HepG2 (cell line): Measurements from ENCODE around the gene DCDC1. TPM values are rescaled to one million over a fixed set of nuclear protein-coding genes. Genes with fewer than 3 reads are reported as not detected.

Experiments used
- ATAC-seq: fragments of 200-7000 bp; cut with Tn5 transposase; 3 replicates; pipeline ENCODE4 v1.9.1; 2020; ENCODE audit warnings: mild to moderate bottlenecking, moderate library complexity
- BruUV-seq: library from RNA; stranded (reverse); fragments of 400-500 nt; replicated peaks from 2 replicates; lab custom pipeline; 2021; lab: Mats Ljungman, UMichigan
- CTCF ChIA-PET: fragments of 300-600 bp; formaldehyde crosslinking; extraction: SDS; loops from one replicate; lab custom pipeline; 2021; ENCODE audit warnings: low total read pairs, inconsistent platforms, low intra/inter-chr PET ratio; lab: Yijun Ruan, JAX
- POLR2A ChIA-PET: fragments of 350-600 bp; sonication (Branson Sonifier 250); formaldehyde crosslinking; loops from one replicate; lab custom pipeline; 2020; ENCODE audit warnings: antibody characterized with exemption, inconsistent platforms; lab: Yijun Ruan, JAX
- DNase-seq: peaks from one replicate; pipeline ENCODE4 v3.0.0-alpha.2; 2015; ENCODE audit warnings: low spot score
- FAIRE-seq: peaks from 3 replicates; lab custom pipeline; 2011; peaks lifted over from hg19 to GRCh38; lab: Jason Lieb, UNC
- H2AFZ ChIP-seq: one replicate; pipeline ENCODE4 v1.6.1; 2011; ENCODE audit warnings: low read length, inconsistent platforms
- H3K27ac ChIP-seq: fragments of 300-600 bp; 3 replicates; pipeline ENCODE4 v1.8.0; 2011; ENCODE audit warnings: mixed run types, mild to moderate bottlenecking, mixed read lengths, low read length, inconsistent platforms; ENCODE audit not compliant: insufficient read depth; ENCODE audit errors: extremely low read length
- H3K27me3 ChIP-seq, 2 experiments: fragments of 200-600 bp in 1 of 2; 2 replicates in 1 of 2; 3 replicates in 1 of 2; pipeline versions ENCODE4 v1.6.0 to v1.8.0; 2011; ENCODE audit warnings: low read length in 2 of 2, mild to moderate bottlenecking in 2 of 2, moderate library complexity in 2 of 2, inconsistent platforms in 1 of 2; ENCODE audit not compliant: insufficient read depth in 2 of 2, control insufficient read depth in 1 of 2
- H3K36me3 ChIP-seq, 2 experiments: fragments of 200-600 bp in 1 of 2; replicated peaks in 1 of 2; 2 replicates in 1 of 2; 3 replicates in 1 of 2; pipeline versions ENCODE4 v1.5.1 to v1.8.0; 2011; ENCODE audit warnings: low read length in 2 of 2, inconsistent platforms in 1 of 2; ENCODE audit not compliant: insufficient read depth in 2 of 2, control insufficient read depth in 1 of 2
- H3K4me1 ChIP-seq: 2 replicates; pipeline ENCODE4 v1.5.1; 2012; ENCODE audit warnings: low read length, inconsistent platforms; ENCODE audit not compliant: insufficient read depth
- H3K4me2 ChIP-seq: 2 replicates; pipeline ENCODE4 v1.6.0; 2011; ENCODE audit warnings: low read depth, low read length, inconsistent platforms
- H3K4me3 ChIP-seq, 3 experiments: fragments of 200-600 bp in 1 of 3; sonication (generic), shearing (Covaris generic) in 1 of 3; replicated peaks in 1 of 3; 2 replicates each; pipeline ENCODE4 v1.5.1; 2011 to 2016; ENCODE audit warnings: low read length in 3 of 3, inconsistent platforms in 2 of 3, low read depth in 2 of 3, mild to moderate bottlenecking in 2 of 3, control low read depth in 1 of 3, mixed read lengths in 1 of 3; ENCODE audit not compliant: insufficient read depth in 1 of 3
- H3K79me2 ChIP-seq: one replicate; pipeline ENCODE4 v1.6.1; 2011; ENCODE audit warnings: low read length, inconsistent platforms; ENCODE audit not compliant: insufficient read depth
- H3K9ac ChIP-seq: 2 replicates; pipeline ENCODE4 v1.6.0; 2011; ENCODE audit warnings: mild to moderate bottlenecking, low read depth, low read length, inconsistent platforms; ENCODE audit not compliant: insufficient read depth
- H3K9me3 ChIP-seq: 2 replicates; pipeline ENCODE4 v1.5.1; 2012; ENCODE audit warnings: mild to moderate bottlenecking, low read length
- H4K20me1 ChIP-seq: 2 replicates; pipeline ENCODE4 v1.6.0; 2011; ENCODE audit warnings: inconsistent platforms, mild to moderate bottlenecking, low read length, moderate library complexity; ENCODE audit not compliant: insufficient read depth
- ATF7 ChIP-seq, 2 experiments: fragments of 450-650 bp in 1 of 2; sonication (generic) in 1 of 2; formaldehyde crosslinking in 1 of 2; IDR thresholded peaks; 2 replicates each; pipeline versions ENCODE4 v1.4.0 to v1.6.1; 2016 to 2020; ENCODE audit warnings: antibody characterized with exemption in 1 of 2, mild to moderate bottlenecking in 1 of 2, missing genetic modification reagents in 1 of 2
- ESRRA ChIP-seq: sonication (generic); formaldehyde crosslinking; IDR thresholded peaks from 2 replicates; pipeline ENCODE4 v1.5.1; 2020; ENCODE audit warnings: mild to moderate bottlenecking, low read depth, missing genetic modification reagents
- FOSL1 ChIP-seq: sonication (generic); formaldehyde crosslinking; IDR thresholded peaks from 2 replicates; pipeline ENCODE4 v1.9.0; 2021; ENCODE audit warnings: missing genetic modification reagents, borderline replicate concordance
- FOXJ3 ChIP-seq: sonication (generic); formaldehyde crosslinking; IDR thresholded peaks from 2 replicates; pipeline ENCODE4 v1.4.0; 2020; ENCODE audit warnings: missing genetic modification reagents, mild to moderate bottlenecking, borderline replicate concordance
- MIXL1 ChIP-seq: IDR thresholded peaks from 2 replicates; pipeline ENCODE4 v1.6.1; 2016
- MTA1 ChIP-seq: sonication (generic); formaldehyde crosslinking; IDR thresholded peaks from 2 replicates; pipeline ENCODE4 v1.4.0; 2020; ENCODE audit warnings: missing genetic modification reagents, mild to moderate bottlenecking, borderline replicate concordance
- MYNN ChIP-seq: sonication (generic); formaldehyde crosslinking; IDR thresholded peaks from 2 replicates; pipeline ENCODE4 v1.4.0; 2020; ENCODE audit warnings: mild to moderate bottlenecking, low read depth, missing genetic modification reagents
- PAX8 ChIP-seq: sonication (generic); formaldehyde crosslinking; IDR thresholded peaks from 2 replicates; pipeline ENCODE4 v1.8.0; 2022; ENCODE audit warnings: mild to moderate bottlenecking, missing genetic modification reagents, borderline replicate concordance
- SIN3B ChIP-seq: fragments of 150-350 bp; IDR thresholded peaks from 2 replicates; pipeline ENCODE4 v1.6.1; 2014; ENCODE audit warnings: low read length
- TMF1 ChIP-seq: sonication (generic); formaldehyde crosslinking; IDR thresholded peaks from 2 replicates; pipeline ENCODE4 v1.8.1; 2022; ENCODE audit warnings: low read depth, missing genetic modification reagents
- TRIM24 ChIP-seq: sonication (generic); formaldehyde crosslinking; IDR thresholded peaks from 2 replicates; pipeline ENCODE4 v1.8.0; 2022; ENCODE audit warnings: mild to moderate bottlenecking, missing genetic modification reagents
- ZNF207 ChIP-seq: fragments of 450-650 bp; IDR thresholded peaks from 2 replicates; pipeline ENCODE4 v1.6.1; 2016; ENCODE audit warnings: antibody characterized with exemption, borderline replicate concordance
- ZNF556 ChIP-seq: sonication (generic); formaldehyde crosslinking; IDR thresholded peaks from 2 replicates; pipeline ENCODE4 v1.4.0; 2020; ENCODE audit warnings: mild to moderate bottlenecking, missing genetic modification reagents, borderline replicate concordance
- ZNF614 ChIP-seq: IDR thresholded peaks from 2 replicates; pipeline ENCODE4 v1.6.1; 2018; ENCODE audit warnings: missing biosample characterization, missing genetic modification reagents, inconsistent platforms, borderline replicate concordance
- ZNF678 ChIP-seq: sonication (generic); formaldehyde crosslinking; IDR thresholded peaks from 2 replicates; pipeline ENCODE4 v1.4.0; 2020; ENCODE audit warnings: mild to moderate bottlenecking, missing genetic modification reagents
- ZNF781 ChIP-seq: sonication (generic); formaldehyde crosslinking; IDR thresholded peaks from 2 replicates; pipeline ENCODE4 v1.5.1; 2020; ENCODE audit warnings: borderline replicate concordance, mild to moderate bottlenecking, missing genetic modification reagents; ENCODE audit errors: not compliant biosample characterization
- ZNF839 ChIP-seq: sonication (generic); formaldehyde crosslinking; IDR thresholded peaks from 2 replicates; pipeline ENCODE4 v1.4.0; 2020; ENCODE audit warnings: missing genetic modification reagents, mild to moderate bottlenecking, borderline replicate concordance
- WGBS: methylation state at CpG from one replicate; pipeline ENCODE4 v1.1.6; 2017; ENCODE audit warnings: low lambda C conversion rate; 5-methylcytosine and 5-hydroxymethylcytosine counted together
- in situ Hi-C: cut with HindIII; loops from 2 replicates; pipeline ENCODE4 v1.10.0; 2017; ENCODE audit warnings: low pct_unique_long_range_greater_than_20kb; ENCODE audit not compliant: extremely low pct_ligation_motif_present
- intact Hi-C: fragments of 100-400 bp; cut with micrococcal nuclease; formaldehyde crosslinking; loops from one replicate; pipeline ENCODE4 v1.10.0; 2022; ENCODE audit not compliant: unreplicated experiment
- polyA plus RNA-seq, 8 experiments: library from polyadenylated mRNA; depleted of rRNA in 3 of 8; stranded (reverse) in 7 of 8; unstranded in 1 of 8; fragments of >200 nt; fragmentation: Illumina TruSeq in 4 of 8; extraction: Trizol in 4 of 8; gene quantifications; 2 replicates each; pipeline versions ENCODE4 v1.2.1 to v1.2.3, GENCODE V29; 2011 to 2016; ENCODE audit warnings: low read depth in 4 of 8, missing spikeins in 1 of 8, mixed read lengths in 1 of 8; ENCODE audit not compliant: insufficient read depth in 1 of 8
- total RNA-seq, 5 experiments: library from RNA; depleted of rRNA; stranded (reverse); fragments of >200 nt; fragmentation: Illumina TruSeq; extraction: Trizol; gene quantifications; 2 replicates each; pipeline ENCODE4 v1.2.3, GENCODE V29; 2016; ENCODE audit warnings: low read depth in 1 of 5
- TF ChIP-seq, protein P1 (sequence below): sonication (generic); formaldehyde crosslinking; IDR thresholded peaks from 2 replicates; pipeline ENCODE4 v1.4.0; 2020; ENCODE audit warnings: mild to moderate bottlenecking, missing genetic modification reagents
- TF ChIP-seq, protein P2 (sequence below): sonication (generic); formaldehyde crosslinking; IDR thresholded peaks from 2 replicates; pipeline ENCODE4 v1.4.0; 2020; ENCODE audit warnings: missing genetic modification reagents

Gene DCDC1
- total and polyA plus RNA-seq, 2 of the 13 experiments (the other 11 are each of a cell fraction or from before 2014, with no cell fraction given), result 0.12 to 0.27 TPM

DNA sequence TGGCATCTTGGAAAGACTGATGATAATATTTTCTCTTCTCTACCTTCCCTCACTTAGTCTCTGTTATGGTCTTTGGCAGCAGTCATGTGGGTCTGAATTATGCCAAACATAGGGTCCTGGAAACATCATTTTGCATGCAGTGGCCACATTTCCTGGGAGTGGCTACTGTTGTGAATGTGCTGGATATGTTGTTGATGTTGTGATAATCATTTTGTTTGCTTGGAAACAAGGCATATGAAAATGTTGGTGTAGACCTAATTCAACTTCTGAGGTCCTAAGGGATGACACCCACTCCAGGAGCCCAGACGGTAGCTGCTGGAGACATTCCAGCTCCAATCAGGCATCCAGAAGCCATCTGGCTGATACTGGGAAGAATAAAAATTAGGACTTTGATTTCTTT, 109.7 kb downstream of the DCDC1 start:
- POLR2A ChIA-PET, result no interaction called here
- Histone ChIP-seq H3K9me3 (no peaks in the 10 kb centered on the region), H3K4me2 (no peak overlapping the region), H3K27me3 (no peaks in the 10 kb centered on the region; a peak in 1 of 5 replicates), H3K9ac (no peak overlapping the region), H2AFZ (no peak overlapping the region), H4K20me1 (no peaks in the 10 kb centered on the region), H3K4me3 (no peak overlapping the region), H3K36me3 (no peaks in the 10 kb centered on the region), H3K79me2 (no peaks in the 10 kb centered on the region), H3K27ac (no peak overlapping the region), H3K4me1 (no peaks in the 10 kb centered on the region)
- ATAC-seq (no peak), DNase-seq (no peak), FAIRE-seq (no peak)
- 0% methylated on average over 1 of the region's 1 CpG for WGBS
- CTCF ChIA-PET, result no interaction called here
- intact Hi-C loops, result no loop called here
- BruUV-seq, result no TSS peak
- TF ChIP-seq ZNF207, result no peak
- TF ChIP-seq, protein P1, sequence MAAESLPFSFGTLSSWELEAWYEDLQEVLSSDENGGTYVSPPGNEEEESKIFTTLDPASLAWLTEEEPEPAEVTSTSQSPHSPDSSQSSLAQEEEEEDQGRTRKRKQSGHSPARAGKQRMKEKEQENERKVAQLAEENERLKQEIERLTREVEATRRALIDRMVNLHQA, result no peak
- no peak for TF ChIP-seq ATF7 (IDR thresholded peaks at IDR 0.05)
- TF ChIP-seq ATF7 (CRISPR knock-in tag; IDR thresholded peaks at IDR 0.05), result no peak
- no peak for TF ChIP-seq SIN3B
- no peak for TF ChIP-seq ZNF678 (CRISPR knock-in tag)
- TF ChIP-seq PAX8 (CRISPR knock-in tag), result no peak
- no peak for TF ChIP-seq ZNF839 (CRISPR knock-in tag)
- TF ChIP-seq, protein P2, sequence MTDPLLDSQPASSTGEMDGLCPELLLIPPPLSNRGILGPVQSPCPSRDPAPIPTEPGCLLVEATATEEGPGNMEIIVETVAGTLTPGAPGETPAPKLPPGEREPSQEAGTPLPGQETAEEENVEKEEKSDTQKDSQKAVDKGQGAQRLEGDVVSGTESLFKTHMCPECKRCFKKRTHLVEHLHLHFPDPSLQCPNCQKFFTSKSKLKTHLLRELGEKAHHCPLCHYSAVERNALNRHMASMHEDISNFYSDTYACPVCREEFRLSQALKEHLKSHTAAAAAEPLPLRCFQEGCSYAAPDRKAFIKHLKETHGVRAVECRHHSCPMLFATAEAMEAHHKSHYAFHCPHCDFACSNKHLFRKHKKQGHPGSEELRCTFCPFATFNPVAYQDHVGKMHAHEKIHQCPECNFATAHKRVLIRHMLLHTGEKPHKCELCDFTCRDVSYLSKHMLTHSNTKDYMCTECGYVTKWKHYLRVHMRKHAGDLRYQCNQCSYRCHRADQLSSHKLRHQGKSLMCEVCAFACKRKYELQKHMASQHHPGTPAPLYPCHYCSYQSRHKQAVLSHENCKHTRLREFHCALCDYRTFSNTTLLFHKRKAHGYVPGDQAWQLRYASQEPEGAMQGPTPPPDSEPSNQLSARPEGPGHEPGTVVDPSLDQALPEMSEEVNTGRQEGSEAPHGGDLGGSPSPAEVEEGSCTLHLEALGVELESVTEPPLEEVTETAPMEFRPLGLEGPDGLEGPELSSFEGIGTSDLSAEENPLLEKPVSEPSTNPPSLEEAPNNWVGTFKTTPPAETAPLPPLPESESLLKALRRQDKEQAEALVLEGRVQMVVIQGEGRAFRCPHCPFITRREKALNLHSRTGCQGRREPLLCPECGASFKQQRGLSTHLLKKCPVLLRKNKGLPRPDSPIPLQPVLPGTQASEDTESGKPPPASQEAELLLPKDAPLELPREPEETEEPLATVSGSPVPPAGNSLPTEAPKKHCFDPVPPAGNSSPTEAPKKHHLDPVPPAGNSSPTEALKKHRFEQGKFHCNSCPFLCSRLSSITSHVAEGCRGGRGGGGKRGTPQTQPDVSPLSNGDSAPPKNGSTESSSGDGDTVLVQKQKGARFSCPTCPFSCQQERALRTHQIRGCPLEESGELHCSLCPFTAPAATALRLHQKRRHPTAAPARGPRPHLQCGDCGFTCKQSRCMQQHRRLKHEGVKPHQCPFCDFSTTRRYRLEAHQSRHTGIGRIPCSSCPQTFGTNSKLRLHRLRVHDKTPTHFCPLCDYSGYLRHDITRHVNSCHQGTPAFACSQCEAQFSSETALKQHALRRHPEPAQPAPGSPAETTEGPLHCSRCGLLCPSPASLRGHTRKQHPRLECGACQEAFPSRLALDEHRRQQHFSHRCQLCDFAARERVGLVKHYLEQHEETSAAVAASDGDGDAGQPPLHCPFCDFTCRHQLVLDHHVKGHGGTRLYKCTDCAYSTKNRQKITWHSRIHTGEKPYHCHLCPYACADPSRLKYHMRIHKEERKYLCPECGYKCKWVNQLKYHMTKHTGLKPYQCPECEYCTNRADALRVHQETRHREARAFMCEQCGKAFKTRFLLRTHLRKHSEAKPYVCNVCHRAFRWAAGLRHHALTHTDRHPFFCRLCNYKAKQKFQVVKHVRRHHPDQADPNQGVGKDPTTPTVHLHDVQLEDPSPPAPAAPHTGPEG (CRISPR knock-in tag), result no peak
- TF ChIP-seq TMF1 (CRISPR knock-in tag), result no peak
- no peak for TF ChIP-seq MIXL1 (CRISPR knock-in tag)
- no peak for TF ChIP-seq ZNF781
- TF ChIP-seq FOSL1 (CRISPR knock-in tag), result no peak
- no peak for TF ChIP-seq FOXJ3 (CRISPR knock-in tag)
- no peak for TF ChIP-seq MTA1 (CRISPR knock-in tag)
- TF ChIP-seq ZNF614, result no peak
- no peak for TF ChIP-seq TRIM24
- TF ChIP-seq ESRRA (CRISPR knock-in tag), result no peak
- TF ChIP-seq MYNN (CRISPR knock-in tag), result no peak
- TF ChIP-seq ZNF556 (CRISPR knock-in tag), result no peak
- in situ Hi-C loops, result no loop called here
